Stomach (tissue), 4 donors: ENCODE measurements around the gene PRKCQ.

Source experiments
- CTCF ChIP-seq, 7 experiments: fragments of 450-650 bp in 4 of 7; fragments of 200-600 bp in 3 of 7; sonication (generic) in 3 of 7; IDR thresholded peaks; one replicate each; pipeline ENCODE4 v1.5.1; 2016 to 2019; ENCODE audit warnings: antibody characterized with exemption in 7 of 7, control low read depth in 2 of 7, mild to moderate bottlenecking in 1 of 7
- EP300 ChIP-seq: sonication (generic); formaldehyde crosslinking; IDR thresholded peaks from one replicate; pipeline ENCODE4 v1.6.1; 2017; ENCODE audit warnings: antibody characterized with exemption

DNA sequence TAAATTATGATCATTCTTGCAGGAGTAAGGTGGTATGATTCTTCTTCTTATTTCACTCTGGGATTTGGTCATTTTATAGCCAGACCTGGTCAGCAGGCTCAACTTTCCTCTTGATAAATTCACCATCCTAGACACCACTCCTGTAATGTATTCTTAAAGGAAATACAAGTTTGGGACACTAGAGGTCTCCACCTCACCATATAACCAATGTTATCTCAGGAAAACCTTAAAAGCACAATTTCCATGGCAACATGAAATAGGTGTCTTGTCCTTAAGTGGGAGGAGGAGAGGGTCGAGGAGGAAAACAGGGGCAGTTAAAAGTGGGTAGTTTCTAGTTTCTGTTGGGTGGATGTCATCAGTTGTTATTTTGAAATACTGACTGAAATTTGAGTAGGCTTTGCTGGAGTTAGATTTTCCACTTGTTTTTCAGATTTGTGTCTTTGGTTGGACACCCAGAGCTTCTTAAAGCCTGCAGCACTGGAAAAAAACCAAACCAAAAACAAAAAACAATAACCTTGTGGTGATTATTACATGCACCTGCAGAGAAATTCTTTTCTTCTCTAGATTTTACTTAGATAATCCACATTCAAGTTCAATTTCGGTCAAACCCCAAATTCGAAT is 163.1 kb downstream of the PRKCQ start:
- TF ChIP-seq CTCF (IDR thresholded peaks at IDR 0.05) (peak in 5 of 7 experiments; percentile 40 to 64 (median 57)), EP300 (no peak)
